PC-3 (cell line): ENCODE measurements around the gene FOSL1. TPM values are rescaled to one million over a fixed set of nuclear protein-coding genes. Genes with fewer than 3 reads are reported as not detected.

Experiments used
- ATAC-seq: fragments of 200-7000 bp; cut with Tn5 transposase; 2 replicates; pipeline ENCODE4 v1.9.1; 2020; ENCODE audit warnings: mild to moderate bottlenecking, moderate library complexity
- BruUV-seq: library from RNA; stranded (reverse); fragments of 400-500 nt; replicated peaks from 2 replicates; lab custom pipeline; 2021; lab: Mats Ljungman, UMichigan
- CTCF ChIA-PET: fragments of 300-600 bp; sonication (Branson Sonifier 250); formaldehyde crosslinking; loops from one replicate; lab custom pipeline; 2022; ENCODE audit warnings: antibody characterized with exemption; lab: Charles Lee
- POLR2A ChIA-PET: fragments of 300-600 bp; sonication (Branson Sonifier 250); formaldehyde crosslinking; loops from one replicate; lab custom pipeline; 2022; ENCODE audit warnings: antibody characterized with exemption; ENCODE audit not compliant: unreplicated experiment; lab: Charles Lee
- DNase-seq: peaks from one replicate; pipeline ENCODE4 v3.0.0-alpha.2; 2015
- H2AFZ ChIP-seq: fragments of 300-600 bp; sonication (generic); 2 replicates; pipeline ENCODE4 v1.6.0; 2016; ENCODE audit warnings: antibody characterized with exemption, low read length
- H3F3A ChIP-seq: fragments of 300-600 bp; sonication (generic); one replicate; pipeline ENCODE4 v1.6.0; 2017; ENCODE audit warnings: antibody characterized with exemption, low read length, control low read depth, mild to moderate bottlenecking; ENCODE audit not compliant: unreplicated experiment
- H3K27ac ChIP-seq: fragments of 300-600 bp; sonication (generic); 2 replicates; pipeline ENCODE4 v1.5.1; 2016; ENCODE audit warnings: mild to moderate bottlenecking, low read length
- H3K27me3 ChIP-seq: fragments of 300-600 bp; sonication (generic); 2 replicates; pipeline ENCODE4 v1.6.1; 2016; ENCODE audit warnings: low read length, mixed read lengths
- H3K36me3 ChIP-seq: fragments of 300-600 bp; sonication (generic); 2 replicates; pipeline ENCODE4 v1.6.1; 2016; ENCODE audit warnings: low read depth, mixed run types, low read length, mixed read lengths
- H3K4me1 ChIP-seq: fragments of 300-600 bp; sonication (generic); 2 replicates; pipeline ENCODE4 v1.5.1; 2016; ENCODE audit warnings: low read length; ENCODE audit not compliant: insufficient read depth
- H3K4me2 ChIP-seq: fragments of 300-600 bp; sonication (generic); 2 replicates; pipeline ENCODE4 v1.6.0; 2016; ENCODE audit warnings: low read length
- H3K4me3 ChIP-seq: fragments of 300-600 bp; sonication (generic); 2 replicates; pipeline ENCODE4 v1.5.1; 2016; ENCODE audit warnings: mild to moderate bottlenecking, low read length, mixed read lengths
- H3K79me2 ChIP-seq: fragments of 300-600 bp; sonication (generic); 2 replicates; pipeline ENCODE4 v1.6.1; 2017; ENCODE audit warnings: low read length, mixed read lengths
- H3K9ac ChIP-seq: fragments of 300-600 bp; sonication (generic); 2 replicates; pipeline ENCODE4 v1.6.0; 2016; ENCODE audit warnings: mild to moderate bottlenecking, low read length
- H3K9me2 ChIP-seq: fragments of 300-600 bp; sonication (generic); replicated peaks from 2 replicates; pipeline ENCODE4 v1.6.1; 2016; ENCODE audit warnings: mixed run types, low read length, mixed read lengths
- H3K9me3 ChIP-seq: fragments of 300-600 bp; sonication (generic); 2 replicates; pipeline ENCODE4 v1.6.1; 2016; ENCODE audit warnings: low read length, mixed read lengths
- H4K20me1 ChIP-seq: fragments of 300-600 bp; sonication (generic); 2 replicates; pipeline ENCODE4 v1.6.1; 2016; ENCODE audit warnings: low read length, mixed read lengths
- CTCF ChIP-seq: fragments of 300-600 bp; sonication (generic); conservative IDR thresholded peaks from 2 replicates; pipeline ENCODE4 v1.5.1; 2017; ENCODE audit warnings: antibody characterized with exemption, low read depth, mild to moderate bottlenecking, low read length
- EZH2 ChIP-seq: fragments of 300-600 bp; sonication (generic); IDR thresholded peaks from one replicate; pipeline ENCODE4 v1.6.1; 2017; ENCODE audit warnings: antibody characterized with exemption, mild to moderate bottlenecking, low read length; ENCODE audit not compliant: unreplicated experiment
- EZH2phosphoT487 ChIP-seq: fragments of 300-600 bp; sonication (generic); IDR thresholded peaks from 2 replicates; pipeline ENCODE4 v1.6.1; 2018; ENCODE audit warnings: mild to moderate bottlenecking, antibody characterized with exemption, low read length, borderline replicate concordance
- intact Hi-C: fragments of 100-400 bp; cut with micrococcal nuclease; formaldehyde crosslinking; loops from 2 replicates; pipeline ENCODE4 v1.9.0; 2023
- total RNA-seq: library from RNA; depleted of rRNA; stranded (reverse); fragments of >200 nt; gene quantifications from 2 replicates; pipeline ENCODE4 v1.2.3, GENCODE V29; 2014

Gene FOSL1
- total RNA-seq, 1 experiment from 2014 or later, result 656 TPM

- H3K79me2 ChIP-seq, result no peaks in the 10 kb centered on the region
- ChIA-PET POLR2A (no interaction called here), CTCF (no interaction called here)
- H4K20me1 ChIP-seq, result no peaks in the 10 kb centered on the region
- DNase-seq (no peak), ATAC-seq (no peak)
- no peak overlapping the region for H3K27ac ChIP-seq
- H3K9ac ChIP-seq, result no peak overlapping the region
- no peak overlapping the region for H3K4me3 ChIP-seq
- TF ChIP-seq CTCF (no peak), EZH2 (no peak), EZH2phosphoT487 (no peak)
- no peaks in the 10 kb centered on the region for H3K9me2 ChIP-seq
- no peak overlapping the region for H3K4me2 ChIP-seq
- no peaks in the 10 kb centered on the region for H3F3A ChIP-seq
- no peaks in the 10 kb centered on the region for H3K9me3 ChIP-seq
- H3K36me3 ChIP-seq, result no peaks in the 10 kb centered on the region
- no peaks in the 10 kb centered on the region for H3K4me1 ChIP-seq
- H3K27me3 ChIP-seq, result no peaks in the 10 kb centered on the region
- BruUV-seq, result no TSS peak
- intact Hi-C loops, result no loop called here
- no peak overlapping the region for H2AFZ ChIP-seq
Measured at GRCh38 chr11:65844231-65844872, 55.8 kb downstream of the FOSL1 start.

GRCh38 chr11:65843811-65844210 lies 56.4 kb downstream of the FOSL1 start:
- intact Hi-C loops, result no loop called here
- no peaks in the 10 kb centered on the region for H3K9me3 ChIP-seq
- BruUV-seq, result no TSS peak

More at GRCh38 chr11:65843811-65844210, 56.4 kb downstream of the FOSL1 start:
- H3K27ac ChIP-seq, result no peak overlapping the region
- no peaks in the 10 kb centered on the region for H3K36me3 ChIP-seq
- no peaks in the 10 kb centered on the region for H3K9me2 ChIP-seq
- no peaks in the 10 kb centered on the region for H3K4me1 ChIP-seq
- CTCF ChIA-PET, result no interaction called here
- no peak for DNase-seq
- H3K9ac ChIP-seq, result no peak overlapping the region
- H3K79me2 ChIP-seq, result no peaks in the 10 kb centered on the region
- no peak overlapping the region for H2AFZ ChIP-seq
- TF ChIP-seq CTCF (no peak), EZH2 (no peak), EZH2phosphoT487 (no peak)
- no peak overlapping the region for H3K4me3 ChIP-seq
- H3K27me3 ChIP-seq, result no peaks in the 10 kb centered on the region
- POLR2A ChIA-PET, result no interaction called here
- H3F3A ChIP-seq, result no peaks in the 10 kb centered on the region
- ATAC-seq, result no peak
- H3K4me2 ChIP-seq, result no peak overlapping the region
- H4K20me1 ChIP-seq, result no peaks in the 10 kb centered on the region
